ENCODE data around the gene NEU2.

- TF ChIP-seq ZNF19 (tag by site-specific recombination; IDR thresholded peaks at IDR 0.05; ENCODE audit: low read depth), result no peak
- no peak for TF ChIP-seq ZNF335 (tag by site-specific recombination; conservative IDR thresholded peaks at IDR 0.05)
- TF ChIP-seq KLF8 (tag by site-specific recombination; IDR thresholded peaks at IDR 0.05), result no peak
- no peak for TF ChIP-seq ZNF768 (tag by site-specific recombination; IDR thresholded peaks at IDR 0.05)
- TF ChIP-seq ZNF449 (tag by site-specific recombination; IDR thresholded peaks at IDR 0.05), result no peak
- TF ChIP-seq ZNF501 (tag by site-specific recombination; IDR thresholded peaks at IDR 0.05), result no peak
- TF ChIP-seq ZNF140 (tag by site-specific recombination; IDR thresholded peaks at IDR 0.05), result no peak
Measured at GRCh38 chr2:233025706-233026105, 6.8 kb upstream of the NEU2 start.
